Upper lobe of left lung (tissue), 4 donors: ENCODE measurements around the gene APBA1.

Experiments used
- EP300 ChIP-seq, 4 donors: sonication (generic); formaldehyde crosslinking; IDR thresholded peaks; one replicate each; pipeline ENCODE4 v1.5.1; 2017; ENCODE audit warnings: antibody characterized with exemption in 4 of 4, control low read depth in 2 of 4
- POLR2A ChIP-seq, 4 donors: fragments of 450-650 bp; IDR thresholded peaks; one replicate each; pipeline ENCODE4 v1.5.1; 2016 to 2017; ENCODE audit warnings: antibody characterized with exemption in 4 of 4, mild to moderate bottlenecking in 2 of 4
- POLR2AphosphoS5 ChIP-seq, 2 donors: sonication (generic); formaldehyde crosslinking; IDR thresholded peaks; one replicate each; pipeline ENCODE4 v1.5.1; 2017; ENCODE audit warnings: antibody characterized with exemption in 2 of 2
- TF ChIP-seq, protein P1 (sequence below), 6 experiments: fragments of 450-650 bp in 4 of 6; fragments of 200-600 bp in 2 of 6; sonication (generic) in 2 of 6; IDR thresholded peaks; one replicate each; pipeline ENCODE4 v1.5.1; 2016 to 2019; ENCODE audit warnings: antibody characterized with exemption in 6 of 6

DNA sequence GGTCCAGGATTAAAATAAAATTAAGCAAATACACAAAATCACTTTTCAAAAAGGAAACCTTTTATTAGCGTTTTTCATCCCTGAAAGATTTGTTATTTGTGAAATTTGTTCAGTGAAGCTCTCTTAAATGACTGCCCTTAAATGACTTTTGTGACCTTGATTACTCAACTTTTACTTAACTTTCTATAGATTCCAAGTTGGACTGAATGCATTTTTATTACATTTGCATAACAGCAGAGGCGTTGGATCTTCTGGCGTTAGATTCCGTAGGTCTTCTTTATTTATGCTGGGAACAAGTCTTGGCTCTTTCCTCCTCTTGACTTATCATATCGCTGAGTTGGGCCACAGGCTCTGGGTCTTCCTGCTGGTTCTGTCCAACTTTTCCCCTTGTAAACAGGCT, 78.4 kb downstream of the APBA1 start:
- TF ChIP-seq, protein P1, sequence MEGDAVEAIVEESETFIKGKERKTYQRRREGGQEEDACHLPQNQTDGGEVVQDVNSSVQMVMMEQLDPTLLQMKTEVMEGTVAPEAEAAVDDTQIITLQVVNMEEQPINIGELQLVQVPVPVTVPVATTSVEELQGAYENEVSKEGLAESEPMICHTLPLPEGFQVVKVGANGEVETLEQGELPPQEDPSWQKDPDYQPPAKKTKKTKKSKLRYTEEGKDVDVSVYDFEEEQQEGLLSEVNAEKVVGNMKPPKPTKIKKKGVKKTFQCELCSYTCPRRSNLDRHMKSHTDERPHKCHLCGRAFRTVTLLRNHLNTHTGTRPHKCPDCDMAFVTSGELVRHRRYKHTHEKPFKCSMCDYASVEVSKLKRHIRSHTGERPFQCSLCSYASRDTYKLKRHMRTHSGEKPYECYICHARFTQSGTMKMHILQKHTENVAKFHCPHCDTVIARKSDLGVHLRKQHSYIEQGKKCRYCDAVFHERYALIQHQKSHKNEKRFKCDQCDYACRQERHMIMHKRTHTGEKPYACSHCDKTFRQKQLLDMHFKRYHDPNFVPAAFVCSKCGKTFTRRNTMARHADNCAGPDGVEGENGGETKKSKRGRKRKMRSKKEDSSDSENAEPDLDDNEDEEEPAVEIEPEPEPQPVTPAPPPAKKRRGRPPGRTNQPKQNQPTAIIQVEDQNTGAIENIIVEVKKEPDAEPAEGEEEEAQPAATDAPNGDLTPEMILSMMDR (IDR thresholded peaks at IDR 0.05) = no peak
- TF ChIP-seq POLR2A (IDR thresholded peaks at IDR 0.05) = no peak
- no peak for TF ChIP-seq EP300 (IDR thresholded peaks at IDR 0.05)
- TF ChIP-seq POLR2AphosphoS5 (IDR thresholded peaks at IDR 0.05) = no peak
